K562 (cell line): ENCODE results near the gene UNC79. TPM values are rescaled to one million over a fixed set of nuclear protein-coding genes. Genes with fewer than 3 reads are reported as not detected.

Source experiments
- ATAC-seq: fragments of 200-7000 bp; cut with Tn5 transposase; 3 replicates; pipeline ENCODE4 v1.9.1; 2020; ENCODE audit warnings: moderate library complexity
- BruUV-seq: library from RNA; stranded (reverse); fragments of 400-500 nt; replicated peaks from 2 replicates; lab custom pipeline; 2021; lab: Mats Ljungman, UMichigan
- CTCF ChIA-PET: fragments of 300-600 bp; formaldehyde crosslinking; extraction: SDS; loops from one replicate; lab custom pipeline; 2021; ENCODE audit warnings: low intra/inter-chr PET ratio; lab: Yijun Ruan, JAX
- POLR2A ChIA-PET: fragments of 300-600, 350-650 bp; sonication (Branson Sonifier 250); formaldehyde crosslinking; extraction: SDS; loops from one replicate; lab custom pipeline; 2021; ENCODE audit warnings: antibody characterized with exemption, inconsistent platforms; lab: Yijun Ruan, JAX
- DNase-seq, 4 experiments: peaks; one replicate each; pipeline versions ENCODE4 v3.0.0 to v3.0.0-alpha.2; 2011 to 2018; ENCODE audit warnings: low spot score in 3 of 4, mixed read lengths in 3 of 4; ENCODE audit errors: extremely low read depth in 1 of 4
- FAIRE-seq: peaks from 2 replicates; lab custom pipeline; 2011; peaks lifted over from hg19 to GRCh38; lab: Jason Lieb, UNC
- H2AFZ ChIP-seq: 2 replicates; pipeline ENCODE4 v1.6.0; 2011; ENCODE audit warnings: low read depth, low read length, control low read depth, inconsistent platforms
- H3K27ac ChIP-seq: fragments of 200-600 bp; 3 replicates; pipeline ENCODE4 v1.8.0; 2011; ENCODE audit warnings: low read depth, mild to moderate bottlenecking, control low read depth, inconsistent platforms, low read length, moderate library complexity, mixed read lengths; ENCODE audit errors: extremely low read depth
- H3K27me3 ChIP-seq, 2 experiments: fragments of 300-600 bp in 1 of 2; 2 replicates in 1 of 2; 3 replicates in 1 of 2; pipeline versions ENCODE4 v1.6.0 to v1.8.0; 2011; ENCODE audit warnings: inconsistent platforms in 2 of 2, low read length in 2 of 2, mild to moderate bottlenecking in 1 of 2, mixed read lengths in 1 of 2, moderate library complexity in 1 of 2; ENCODE audit not compliant: control insufficient read depth in 2 of 2, insufficient read depth in 2 of 2
- H3K36me3 ChIP-seq: fragments of 300-600 bp; 3 replicates; pipeline ENCODE4 v1.8.0; 2011; ENCODE audit warnings: mild to moderate bottlenecking, low read length, inconsistent platforms; ENCODE audit not compliant: control insufficient read depth, insufficient read depth
- H3K4me1 ChIP-seq, 2 experiments: fragments of 200-600 bp in 1 of 2; replicated peaks in 1 of 2; 2 replicates in 1 of 2; 3 replicates in 1 of 2; pipeline versions ENCODE4 v1.5.1 to v1.8.0; 2011; ENCODE audit warnings: inconsistent platforms in 2 of 2, low read length in 2 of 2, mild to moderate bottlenecking in 1 of 2, mixed read lengths in 1 of 2, moderate library complexity in 1 of 2; ENCODE audit not compliant: control insufficient read depth in 2 of 2, insufficient read depth in 2 of 2
- H3K4me2 ChIP-seq: 2 replicates; pipeline ENCODE4 v1.6.1; 2011; ENCODE audit warnings: low read length, control low read depth, inconsistent platforms, mixed read lengths; ENCODE audit not compliant: insufficient read depth
- H3K4me3 ChIP-seq: fragments of 200-600 bp; sonication (generic), shearing (Covaris generic); 2 replicates; pipeline ENCODE4 v1.5.1; 2016; ENCODE audit warnings: control low read depth, inconsistent platforms
- H3K79me2 ChIP-seq: fragments of 200-600 bp; 3 replicates; pipeline ENCODE4 v1.8.0; 2011; ENCODE audit warnings: low read length, inconsistent platforms; ENCODE audit not compliant: control insufficient read depth, insufficient read depth
- H3K9ac ChIP-seq, 2 experiments: 2 replicates each; pipeline versions ENCODE4 v1.6.0 to v1.6.1; 2011; ENCODE audit warnings: low read depth in 2 of 2, low read length in 2 of 2, control low read depth in 1 of 2, inconsistent platforms in 1 of 2, mild to moderate bottlenecking in 1 of 2, mixed read lengths in 1 of 2; ENCODE audit not compliant: insufficient read depth in 1 of 2
- H3K9me1 ChIP-seq: one replicate; pipeline ENCODE4 v1.6.0; 2011; ENCODE audit warnings: inconsistent platforms, mild to moderate bottlenecking, low read length, moderate library complexity; ENCODE audit not compliant: control insufficient read depth, insufficient read depth
- H3K9me3 ChIP-seq: replicated peaks from 2 replicates; pipeline ENCODE4 v1.5.1; 2011; ENCODE audit warnings: low read depth, low read length, inconsistent platforms; ENCODE audit not compliant: control insufficient read depth, insufficient read depth
- H4K20me1 ChIP-seq: replicated peaks from 2 replicates; pipeline ENCODE4 v1.6.1; 2011; ENCODE audit warnings: low read length, inconsistent platforms, mixed read lengths; ENCODE audit not compliant: control insufficient read depth, insufficient read depth
- BCLAF1 ChIP-seq, 2 experiments: fragments of 450-650 bp in 1 of 2; IDR thresholded peaks; 2 replicates each; pipeline ENCODE4 v1.6.1; 2011 to 2017; ENCODE audit warnings: low read depth in 2 of 2, antibody characterized with exemption in 1 of 2, borderline replicate concordance in 1 of 2, low read length in 1 of 2, mild to moderate bottlenecking in 1 of 2, mixed read lengths in 1 of 2; ENCODE audit not compliant: control insufficient read depth in 1 of 2
- CREB1 ChIP-seq, 2 experiments: sonication (generic) in 1 of 2; formaldehyde crosslinking in 1 of 2; IDR thresholded peaks; 2 replicates each; pipeline versions ENCODE4 v1.6.1 to v1.8.0; 2012 to 2022; ENCODE audit warnings: inconsistent platforms in 1 of 2, mild to moderate bottlenecking in 1 of 2, missing genetic modification reagents in 1 of 2, moderate library complexity in 1 of 2
- HDAC1 ChIP-seq, 2 experiments: fragments of 450-650 bp; IDR thresholded peaks; 2 replicates each; pipeline ENCODE4 v1.6.1; 2016 to 2017; ENCODE audit warnings: inconsistent platforms in 1 of 2, mild to moderate bottlenecking in 1 of 2, moderate library complexity in 1 of 2
- MCM2 ChIP-seq: fragments of 450-650 bp; IDR thresholded peaks from 2 replicates; pipeline ENCODE4 v1.6.1; 2017; ENCODE audit warnings: low read depth, mild to moderate bottlenecking
- MTA1 ChIP-seq: fragments of 450-650 bp; IDR thresholded peaks from 2 replicates; pipeline ENCODE4 v1.6.1; 2017; ENCODE audit warnings: borderline replicate concordance
- NFE2 ChIP-seq: IDR thresholded peaks from 2 replicates; pipeline ENCODE4 v1.6.1; 2014; ENCODE audit warnings: antibody characterized with exemption, low read depth
- RBBP5 ChIP-seq: fragments of 200-600 bp; sonication (generic); IDR thresholded peaks from 2 replicates; pipeline ENCODE4 v1.6.1; 2012; ENCODE audit warnings: borderline replicate concordance, mild to moderate bottlenecking, low read length, control low read depth, inconsistent platforms; ENCODE audit not compliant: insufficient read depth, poor library complexity, severe bottlenecking
- RBM14 ChIP-seq: fragments of 200-400 bp; formaldehyde crosslinking; IDR thresholded peaks from 2 replicates; pipeline ENCODE4 v1.6.1; 2018; ENCODE audit warnings: low read depth, mild to moderate bottlenecking, low read length, moderate library complexity, borderline replicate concordance; ENCODE audit not compliant: insufficient read depth
- RBM25 ChIP-seq: fragments of 200-400 bp; formaldehyde crosslinking; IDR thresholded peaks from 2 replicates; pipeline ENCODE4 v1.6.1; 2018; ENCODE audit warnings: low read length, low read depth, moderate library complexity; ENCODE audit not compliant: severe bottlenecking
- TRIM24 ChIP-seq, 2 experiments: fragments of 450-650 bp; IDR thresholded peaks; 2 replicates each; pipeline ENCODE4 v1.6.1; 2016
- USF2 ChIP-seq: sonication (generic); formaldehyde crosslinking; IDR thresholded peaks from 2 replicates; pipeline ENCODE4 v1.5.0; 2020; ENCODE audit warnings: missing genetic modification reagents
- ZNF76 ChIP-seq: fragments of 250-450 bp; sonication (Bioruptor Pico); IDR thresholded peaks from 2 replicates; pipeline ENCODE4 v1.4.0; 2020; ENCODE audit warnings: mild to moderate bottlenecking, moderate library complexity, borderline replicate concordance
- WGBS: fragments of 100-300 bp; shearing (Covaris generic); methylation state at CpG from one replicate; pipeline ENCODE4 v1.1.6; 2016; ENCODE audit warnings: low coverage, mixed read lengths; ENCODE audit not compliant: insufficient coverage; ENCODE audit errors: missing lambda C conversion rate; 5-methylcytosine and 5-hydroxymethylcytosine counted together
- in situ Hi-C: fragments of 300-500 bp; cut with MboI; formaldehyde crosslinking; loops from 4 replicates; pipeline ENCODE4 v1.15.0; 2018; ENCODE audit warnings: inconsistent platforms, mixed read lengths
- intact Hi-C: fragments of 100-400 bp; cut with micrococcal nuclease; formaldehyde crosslinking; loops from 2 replicates; pipeline ENCODE4 v1.14.2; 2022
- polyA plus RNA-seq, 8 experiments: library from polyadenylated mRNA; depleted of rRNA in 4 of 8; stranded (reverse) in 5 of 8; unstranded in 3 of 8; fragments of >200 nt; fragmentation: Nextera tagmentation in 2 of 8; fragmentation: Illumina TruSeq in 1 of 8; extraction: Ambion mirVana in 2 of 8; extraction: Trizol in 1 of 8; gene quantifications; 2 replicates each; pipeline versions ENCODE4 v1.2.1 to v1.2.3, GENCODE V29; 2011 to 2014; ENCODE audit warnings: inconsistent platforms in 1 of 8, missing spikeins in 1 of 8
- total RNA-seq, 7 experiments: library from RNA; depleted of rRNA in 6 of 7; stranded (reverse); fragments of >200 nt in 6 of 7; fragmentation: Illumina TruSeq in 2 of 7; extraction: Trizol in 2 of 7; gene quantifications; 2 replicates each; pipeline versions ENCODE4 v1.2.1 to v1.2.3, GENCODE V29; 2011 to 2021; ENCODE audit warnings: low replicate concordance in 1 of 7

The UNC79 gene
- total and polyA plus RNA-seq, 9 of the 15 experiments (the other 6 are each of a cell fraction or from before 2014, with no cell fraction given): under 0.01 to 0.04 (median 0.01) TPM; not detected in 6

- H3K9ac ChIP-seq: no peak overlapping the region
- H4K20me1 ChIP-seq: no peaks in the 10 kb centered on the region
- DNase-seq (no peak), ATAC-seq (no peak), FAIRE-seq (no peak)
- intact Hi-C loops (no loop called here), in situ Hi-C loops (no loop called here)
- no peaks in the 10 kb centered on the region; a peak in 2 of 5 replicates for H3K27me3 ChIP-seq
- H3K79me2 ChIP-seq: no peaks in the 10 kb centered on the region
- no peak overlapping the region for H2AFZ ChIP-seq
- no peak overlapping the region for H3K27ac ChIP-seq
- WGBS: 5% methylated on average over 4 of the region's 6 CpGs
- POLR2A ChIA-PET: no interaction called here
- CTCF ChIA-PET: no interaction called here
- H3K4me3 ChIP-seq: no peak overlapping the region
- H3K9me3 ChIP-seq: no peaks in the 10 kb centered on the region
- TF ChIP-seq HDAC1 (IDR thresholded peaks at IDR 0.05): no peak
- H3K4me2 ChIP-seq: no peak overlapping the region
- no TSS peak for BruUV-seq
- H3K4me1 ChIP-seq: no peaks in the 10 kb centered on the region
- no peaks in the 10 kb centered on the region for H3K36me3 ChIP-seq
- no peaks in the 10 kb centered on the region for H3K9me1 ChIP-seq
Observed at GRCh38 chr14:93693914-93694313, 263.2 kb downstream of the UNC79 start.

GRCh38 chr14:93700928-93701327 lies 270.2 kb downstream of the UNC79 start:
- peaks cover 0 to 5% of the 10 kb centered on the region in 2 experiments; a peak in 2 of 5 replicates for H3K27me3 ChIP-seq
- H3K9ac ChIP-seq: no peak overlapping the region
- no peaks in the 10 kb centered on the region for H3K79me2 ChIP-seq
- H3K27ac ChIP-seq: no peak overlapping the region
- H3K9me1 ChIP-seq: no peaks in the 10 kb centered on the region
- ATAC-seq (no peak), FAIRE-seq (no peak), DNase-seq (no peak)
- ChIA-PET CTCF (no interaction called here), POLR2A (no interaction called here)
- intact Hi-C loops: no loop called here
- BruUV-seq: no TSS peak
- H3K4me3 ChIP-seq: no peak overlapping the region
- no peaks in the 10 kb centered on the region for H3K36me3 ChIP-seq
- no peak overlapping the region for H3K4me2 ChIP-seq
- no peaks in the 10 kb centered on the region for H3K4me1 ChIP-seq
- no peaks in the 10 kb centered on the region for H4K20me1 ChIP-seq
- in situ Hi-C loops: no loop called here
- H2AFZ ChIP-seq: no peak overlapping the region
- no peaks in the 10 kb centered on the region for H3K9me3 ChIP-seq
- no peak for TF ChIP-seq MCM2
- TF ChIP-seq NFE2: no peak
- no peak for TF ChIP-seq CREB1 (IDR thresholded peaks at IDR 0.05)
- no peak for TF ChIP-seq CREB1 (CRISPR knock-in tag; IDR thresholded peaks at IDR 0.05)
- no peak for TF ChIP-seq USF2 (CRISPR knock-in tag)
- TF ChIP-seq TRIM24 (IDR thresholded peaks at IDR 0.05): no peak
- TF ChIP-seq RBM25: no peak
- TF ChIP-seq RBBP5: no peak
- TF ChIP-seq MTA1: no peak
- TF ChIP-seq ZNF76 (CRISPR knock-in tag): no peak
- no peak for TF ChIP-seq BCLAF1 (IDR thresholded peaks at IDR 0.05; ENCODE audit: borderline replicate concordance in 1 of 2, control insufficient read depth in 1 of 2, low read depth in 2 of 2, low read length in 1 of 2)
- no peak for TF ChIP-seq RBM14
